Large intestine (tissue), 3 donors: Measurements from ENCODE around the gene CALCOCO1. TPM values are rescaled to one million over a fixed set of nuclear protein-coding genes. Genes with fewer than 3 reads are reported as not detected.
"Not testable (repeated sequence)": the region's sequence is repeated elsewhere in the genome, so short reads cannot be mapped to it uniquely, and the experiment has no call there.

Experiments used
- DNase-seq, 2 donors: peaks; one replicate each; pipeline versions ENCODE4 v3.0.0 to v3.0.0-alpha.2; 2013
- H3K27ac ChIP-seq: one replicate; pipeline ENCODE4 v1.5.1; 2013; ENCODE audit warnings: low read length
- H3K27me3 ChIP-seq: 2 replicates; pipeline ENCODE4 v1.6.1; 2013; ENCODE audit warnings: low read length; ENCODE audit not compliant: control insufficient read depth, insufficient read depth
- H3K36me3 ChIP-seq: 2 replicates; pipeline ENCODE4 v1.6.1; 2013; ENCODE audit warnings: low read length; ENCODE audit not compliant: control insufficient read depth, insufficient read depth
- H3K4me1 ChIP-seq: one replicate; pipeline ENCODE4 v1.6.1; 2013; ENCODE audit warnings: low read length; ENCODE audit not compliant: control insufficient read depth, insufficient read depth
- H3K4me3 ChIP-seq: one replicate; pipeline ENCODE4 v1.5.1; 2013; ENCODE audit warnings: low read length
- H3K9me3 ChIP-seq: one replicate; pipeline ENCODE4 v1.6.1; 2013; ENCODE audit warnings: mild to moderate bottlenecking, low read depth, low read length, moderate library complexity; ENCODE audit not compliant: control insufficient read depth
- WGBS: methylation state at CpG from one replicate; pipeline ENCODE4 v1.1.5; 2013; ENCODE audit warnings: low lambda C conversion rate; ENCODE audit not compliant: insufficient coverage; 5-methylcytosine and 5-hydroxymethylcytosine counted together
- polyA plus RNA-seq: library from polyadenylated mRNA; unstranded; fragments of 120-200 nt; gene quantifications from one replicate; pipeline ENCODE4 v1.2.1, GENCODE V29; 2013

CALCOCO1 gene
- polyA plus RNA-seq, 1 donor: 91.5 TPM

- peaks cover 82% of the 10 kb centered on the region for H3K27me3 ChIP-seq
These were observed 35.5 kb upstream of the CALCOCO1 start for GRCh38 chr12:53762793-53763192.

GRCh38 chr12:53761306-53761705 lies 34.1 kb upstream of the CALCOCO1 start:
- H3K36me3 ChIP-seq: no peaks in the 10 kb centered on the region
- H3K4me3 ChIP-seq: no peak overlapping the region
- no peak for DNase-seq
- no peak overlapping the region for H3K27ac ChIP-seq
- H3K27me3 ChIP-seq: peaks cover 84% of the 10 kb centered on the region
- no peaks in the 10 kb centered on the region for H3K9me3 ChIP-seq
- peaks cover 3% of the 10 kb centered on the region for H3K4me1 ChIP-seq

More at GRCh38 chr12:53762793-53763192, 35.5 kb upstream of the CALCOCO1 start:
- H3K36me3 ChIP-seq, H3K4me1 ChIP-seq, H3K4me3 ChIP-seq, H3K27ac ChIP-seq, H3K9me3 ChIP-seq, DNase-seq: not testable (repeated sequence)
- WGBS: 60% methylated on average over 1 of the region's 3 CpGs

GRCh38 chr12:53759261-53759660 lies 32.0 kb upstream of the CALCOCO1 start:
- Histone ChIP-seq H3K9me3 (no peaks in the 10 kb centered on the region), H3K4me3 (no peak overlapping the region), H3K36me3 (no peaks in the 10 kb centered on the region), H3K4me1 (peaks cover 3% of the 10 kb centered on the region), H3K27ac (no peak overlapping the region), H3K27me3 (peaks cover 82% of the 10 kb centered on the region)
- WGBS: no CpG with 5 or more reads among the region's 2 CpGs
- DNase-seq: no peak

- peaks cover 84% of the 10 kb centered on the region for H3K27me3 ChIP-seq
- no peaks in the 10 kb centered on the region for H3K36me3 ChIP-seq
- no peak overlapping the region for H3K27ac ChIP-seq
- no peaks in the 10 kb centered on the region for H3K9me3 ChIP-seq
- 53% methylated on average over 6 of the region's 8 CpGs for WGBS
- no peak for DNase-seq
- no peak overlapping the region for H3K4me3 ChIP-seq
- H3K4me1 ChIP-seq: peaks cover 3% of the 10 kb centered on the region
These were observed 31.5 kb upstream of the CALCOCO1 start for GRCh38 chr12:53758730-53759103.

GRCh38 chr12:53758081-53758729 lies 31.0 kb upstream of the CALCOCO1 start:
- Histone ChIP-seq H3K9me3 (no peaks in the 10 kb centered on the region), H3K27me3 (peaks cover 84% of the 10 kb centered on the region), H3K4me3 (no peak overlapping the region), H3K27ac (no peak overlapping the region), H3K4me1 (peaks cover 3% of the 10 kb centered on the region), H3K36me3 (no peaks in the 10 kb centered on the region)
- WGBS: 33% methylated on average over 1 of the region's 7 CpGs
- no peak for DNase-seq

- peak; percentile 55 to 59 for DNase-seq
- Histone ChIP-seq H3K9me3 (no peaks in the 10 kb centered on the region), H3K36me3 (no peaks in the 10 kb centered on the region), H3K27ac (no peak overlapping the region), H3K4me1 (peaks cover 3% of the 10 kb centered on the region), H3K4me3 (no peak overlapping the region), H3K27me3 (peaks cover 88% of the 10 kb centered on the region)
- WGBS: no CpG with 5 or more reads among the region's 17 CpGs
These were observed 30.0 kb upstream of the CALCOCO1 start for GRCh38 chr12:53757101-53757770.

- Histone ChIP-seq H3K36me3 (no peaks in the 10 kb centered on the region), H3K27ac (no peak overlapping the region), H3K4me1 (peaks cover 3% of the 10 kb centered on the region), H3K27me3 (peaks cover 89% of the 10 kb centered on the region), H3K9me3 (no peaks in the 10 kb centered on the region), H3K4me3 (no peak overlapping the region)
- no peak for DNase-seq
- 80% methylated on average over 1 of the region's 5 CpGs for WGBS
These were observed 29.2 kb upstream of the CALCOCO1 start for GRCh38 chr12:53756300-53757100.

- no peak for DNase-seq
- Histone ChIP-seq H3K27me3 (peaks cover 89% of the 10 kb centered on the region), H3K9me3 (peaks cover 2% of the 10 kb centered on the region), H3K27ac (no peak overlapping the region), H3K4me1 (peaks cover 9% of the 10 kb centered on the region), H3K36me3 (no peaks in the 10 kb centered on the region), H3K4me3 (no peak overlapping the region)
- WGBS: no CpG with 5 or more reads among the region's 3 CpGs
These were observed 28.6 kb upstream of the CALCOCO1 start for GRCh38 chr12:53755893-53756292.

GRCh38 chr12:53755451-53755891 lies 28.2 kb upstream of the CALCOCO1 start:
- H3K27ac ChIP-seq: no peak overlapping the region
- H3K9me3 ChIP-seq: peaks cover 5% of the 10 kb centered on the region
- WGBS: no CpG with 5 or more reads among the region's 4 CpGs
- no peaks in the 10 kb centered on the region for H3K36me3 ChIP-seq
- DNase-seq: no peak
- H3K4me1 ChIP-seq: peaks cover 13% of the 10 kb centered on the region
- peaks cover 89% of the 10 kb centered on the region for H3K27me3 ChIP-seq
- no peak overlapping the region for H3K4me3 ChIP-seq

- Histone ChIP-seq H3K4me1 (peaks cover 13% of the 10 kb centered on the region), H3K9me3 (peaks cover 5% of the 10 kb centered on the region), H3K27ac (no peak overlapping the region), H3K4me3 (no peak overlapping the region), H3K36me3 (no peaks in the 10 kb centered on the region), H3K27me3 (peaks cover 93% of the 10 kb centered on the region)
- no peak for DNase-seq
- no CpG with 5 or more reads among the region's 4 CpGs for WGBS
These were observed 27.5 kb upstream of the CALCOCO1 start for GRCh38 chr12:53754633-53755264.
